GM12864 (cell line): Measurements from ENCODE around the gene KIAA0232.

Source experiments
- DNase-seq: peaks from one replicate; pipeline ENCODE4 v3.0.0-alpha.2; 2011; ENCODE audit warnings: low read depth
- H3K4me3 ChIP-seq: 2 replicates; pipeline ENCODE4 v1.5.1; 2011; ENCODE audit warnings: mild to moderate bottlenecking, low read depth, low read length, control low read depth
- TF ChIP-seq, protein P1 (sequence below): IDR thresholded peaks from 2 replicates; pipeline ENCODE4 v1.5.1; 2011; ENCODE audit warnings: low read depth, mild to moderate bottlenecking, moderate library complexity, low read length, control low read depth, inconsistent platforms; ENCODE audit errors: missing control alignments

KIAA0232 gene

DNA sequence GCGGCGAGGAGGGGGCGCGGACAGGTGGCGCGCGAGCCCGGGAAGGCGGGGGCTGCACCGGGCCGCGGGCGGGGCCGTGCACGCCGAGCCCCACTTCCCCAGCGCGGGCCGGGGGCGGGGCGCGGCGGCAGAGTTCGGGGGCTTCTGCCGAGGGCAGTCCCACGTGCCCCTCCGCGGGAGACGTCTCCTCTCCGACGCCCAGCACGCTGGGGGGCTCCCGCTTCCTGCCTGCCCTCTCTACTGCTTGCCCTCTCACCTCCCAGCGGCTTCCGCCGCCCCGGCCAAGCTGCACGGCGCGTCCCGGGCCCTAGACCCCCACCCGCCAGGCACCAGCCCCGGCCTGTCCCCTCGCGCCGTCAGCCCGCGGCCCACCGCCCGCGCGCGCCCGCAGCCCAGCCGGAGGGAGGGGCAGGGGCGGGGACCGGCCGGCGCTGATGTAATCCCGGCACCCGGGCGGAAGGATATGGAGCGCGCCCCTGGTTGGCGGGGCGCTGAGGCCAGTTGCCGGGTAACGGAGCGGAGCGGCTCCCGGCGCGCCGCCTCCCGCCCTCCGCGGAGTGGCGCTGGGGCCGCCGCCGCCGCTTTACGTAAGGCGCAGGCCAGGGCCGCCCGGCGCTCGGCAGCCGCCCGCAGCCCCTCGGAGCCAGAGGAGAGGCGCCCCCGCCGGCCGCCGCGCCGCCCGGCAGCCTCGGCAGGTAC is at the start of gene KIAA0232:
KIAA0232 (plus strand) TSS at position 581 of the 699 bp plus-strand sequence. CDS start 41,727 bp downstream, outside the sequence.
- TF ChIP-seq, protein P1, sequence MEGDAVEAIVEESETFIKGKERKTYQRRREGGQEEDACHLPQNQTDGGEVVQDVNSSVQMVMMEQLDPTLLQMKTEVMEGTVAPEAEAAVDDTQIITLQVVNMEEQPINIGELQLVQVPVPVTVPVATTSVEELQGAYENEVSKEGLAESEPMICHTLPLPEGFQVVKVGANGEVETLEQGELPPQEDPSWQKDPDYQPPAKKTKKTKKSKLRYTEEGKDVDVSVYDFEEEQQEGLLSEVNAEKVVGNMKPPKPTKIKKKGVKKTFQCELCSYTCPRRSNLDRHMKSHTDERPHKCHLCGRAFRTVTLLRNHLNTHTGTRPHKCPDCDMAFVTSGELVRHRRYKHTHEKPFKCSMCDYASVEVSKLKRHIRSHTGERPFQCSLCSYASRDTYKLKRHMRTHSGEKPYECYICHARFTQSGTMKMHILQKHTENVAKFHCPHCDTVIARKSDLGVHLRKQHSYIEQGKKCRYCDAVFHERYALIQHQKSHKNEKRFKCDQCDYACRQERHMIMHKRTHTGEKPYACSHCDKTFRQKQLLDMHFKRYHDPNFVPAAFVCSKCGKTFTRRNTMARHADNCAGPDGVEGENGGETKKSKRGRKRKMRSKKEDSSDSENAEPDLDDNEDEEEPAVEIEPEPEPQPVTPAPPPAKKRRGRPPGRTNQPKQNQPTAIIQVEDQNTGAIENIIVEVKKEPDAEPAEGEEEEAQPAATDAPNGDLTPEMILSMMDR: no peak
- peak; percentile 75 for DNase-seq
- H3K4me3 ChIP-seq: peak within 1 kb of the TSS; percentile 83

GRCh38 chr4:6733358-6734164 is 49.0 kb upstream of the KIAA0232 start:
- no peak for DNase-seq
- TF ChIP-seq, protein P1: no peak
- H3K4me3 ChIP-seq: no peak overlapping the region

DNA sequence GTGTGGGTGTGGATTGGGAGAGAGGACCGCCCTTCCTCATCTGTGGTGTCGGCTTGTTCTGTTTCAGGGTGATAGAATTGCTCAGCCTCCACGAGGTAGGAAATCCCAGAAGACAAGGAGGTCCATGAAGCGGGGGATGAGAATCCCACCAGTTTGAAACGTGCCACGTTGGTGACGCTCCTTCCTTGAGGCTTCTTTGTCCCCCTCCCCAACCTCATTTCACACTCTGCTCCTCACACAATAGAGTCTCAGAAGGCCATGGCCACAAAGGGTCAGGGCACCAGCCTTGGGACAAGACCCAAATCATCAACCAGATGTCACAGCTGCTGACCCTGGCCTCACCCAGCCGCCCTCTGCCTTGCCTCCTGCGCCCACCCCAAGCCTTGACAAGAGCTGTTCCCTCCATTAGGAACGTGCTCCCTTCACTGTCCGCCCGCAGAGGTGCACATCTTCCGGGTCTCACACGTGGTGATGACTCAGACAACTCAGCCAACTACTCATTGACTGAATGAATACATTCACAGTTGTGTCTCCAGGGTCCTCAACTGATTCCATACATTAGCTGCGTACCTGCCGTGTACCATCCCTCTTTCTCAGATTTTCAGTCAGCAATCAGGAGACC is 48.3 kb upstream of the KIAA0232 start:
- no peak for DNase-seq
- no peak overlapping the region for H3K4me3 ChIP-seq
- TF ChIP-seq, protein P1: no peak

DNA sequence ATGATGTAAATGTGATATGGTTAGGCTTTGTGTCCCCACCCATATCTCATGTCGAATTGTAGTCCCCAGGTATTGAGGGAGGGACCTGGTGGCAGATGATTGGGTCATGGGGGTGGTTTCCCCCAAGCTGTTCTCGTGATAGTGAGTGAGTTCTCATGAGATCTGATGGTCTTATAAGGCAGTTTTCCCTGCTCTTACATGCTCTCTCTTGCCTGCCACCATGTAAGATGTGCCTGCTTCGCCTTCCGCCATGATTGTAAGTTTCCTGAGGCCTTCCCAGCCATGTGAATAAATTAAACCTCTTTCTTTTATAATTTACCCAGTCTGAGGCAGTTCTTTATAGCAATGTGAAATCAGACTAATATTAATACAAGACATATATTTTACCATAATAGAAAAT is 42.6 kb upstream of the KIAA0232 start:
- no peak for DNase-seq
- TF ChIP-seq, protein P1: no peak
- no peak overlapping the region for H3K4me3 ChIP-seq

- H3K4me3 ChIP-seq: no peak overlapping the region
- DNase-seq: no peak
- TF ChIP-seq, protein P1: no peak
These were observed 42.2 kb upstream of the KIAA0232 start for GRCh38 chr4:6740347-6740746.

DNA sequence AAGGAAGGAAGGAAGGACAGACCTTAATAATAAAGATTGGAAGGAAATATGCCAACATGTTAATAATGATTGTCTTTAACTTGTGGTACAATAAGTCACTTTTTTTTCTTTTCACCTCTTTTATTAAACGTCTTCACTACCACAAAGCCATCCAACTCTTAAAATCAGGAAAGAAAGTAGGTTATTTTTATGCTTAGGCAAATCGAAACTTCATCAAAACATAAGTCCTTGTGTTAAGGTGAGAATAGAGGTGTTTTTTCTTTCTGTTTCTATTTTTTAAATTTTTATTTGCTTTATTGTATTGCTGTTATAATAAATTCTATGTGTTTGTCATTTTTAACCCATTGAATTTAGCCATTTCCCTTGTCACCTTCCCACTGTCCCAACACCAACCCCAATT is 40.0 kb upstream of the KIAA0232 start:
- TF ChIP-seq, protein P1: no peak
- no peak for DNase-seq
- no peak overlapping the region for H3K4me3 ChIP-seq
